ENCODE results near the gene IL6ST.
A peak's percentile ranks its signal among the peaks of the same experiment; 100 is the strongest.
"Not testable (repeated sequence)": the region's sequence is repeated elsewhere in the genome, so short reads cannot be mapped to it uniquely, and the experiment has no call there.

The IL6ST gene

DNA sequence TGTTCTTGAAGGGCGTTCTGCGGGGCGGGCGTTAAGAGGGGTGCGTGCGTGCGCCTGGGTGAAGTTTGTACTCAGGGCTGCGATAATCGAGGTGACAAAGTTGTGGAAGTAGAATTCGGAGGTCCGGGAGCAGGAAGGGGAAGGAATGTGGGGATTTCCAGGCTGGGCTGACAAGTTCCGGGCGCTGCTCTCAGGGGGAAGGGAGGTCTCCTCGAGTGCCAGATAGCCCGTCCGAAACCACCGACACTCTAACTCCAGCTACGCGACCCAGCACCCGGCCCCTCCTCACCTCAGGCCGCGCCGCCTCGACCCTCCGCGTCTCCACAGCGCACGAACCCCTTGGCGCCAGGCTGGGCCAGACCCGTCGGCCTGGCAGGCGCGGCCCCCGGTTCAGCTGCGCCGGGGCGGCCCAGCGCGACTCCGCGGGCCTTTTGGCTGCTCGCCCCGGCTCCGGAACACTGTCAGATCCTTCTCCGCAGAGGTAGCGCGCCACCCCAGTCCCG lies at the start of gene IL6ST:
Gene IL6ST (minus strand): TSS at position 469 of the 503 bp plus-strand sequence. CDS start 18,685 bp downstream, outside the sequence.
- peak; percentile 36 for DNase-seq

GRCh38 chr5:56039985-56040384 lies 45.2 kb upstream of the IL6ST start:
- no peak for DNase-seq

DNA sequence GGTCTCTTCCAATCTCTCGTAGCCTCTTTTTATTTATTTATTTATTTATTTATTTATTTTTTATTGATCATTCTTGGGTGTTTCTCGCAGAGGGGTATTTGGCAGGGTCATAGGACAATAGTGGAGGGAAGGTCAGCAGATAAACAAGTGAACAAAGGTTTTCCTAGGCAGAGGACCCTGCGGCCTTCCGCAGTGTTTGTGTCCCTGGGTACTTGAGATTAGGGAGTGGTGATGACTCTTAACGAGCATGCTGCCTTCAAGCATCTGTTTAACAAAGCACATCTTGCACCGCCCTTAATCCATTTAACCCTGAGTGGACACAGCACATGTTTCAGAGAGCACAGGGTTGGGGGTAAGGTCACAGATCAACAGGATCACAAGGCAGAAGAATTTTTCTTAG lies 43.4 kb upstream of the IL6ST start:
- DNase-seq = not testable (repeated sequence)

GRCh38 chr5:56037531-56038010 lies 42.8 kb upstream of the IL6ST start:
- no peak for DNase-seq

DNA sequence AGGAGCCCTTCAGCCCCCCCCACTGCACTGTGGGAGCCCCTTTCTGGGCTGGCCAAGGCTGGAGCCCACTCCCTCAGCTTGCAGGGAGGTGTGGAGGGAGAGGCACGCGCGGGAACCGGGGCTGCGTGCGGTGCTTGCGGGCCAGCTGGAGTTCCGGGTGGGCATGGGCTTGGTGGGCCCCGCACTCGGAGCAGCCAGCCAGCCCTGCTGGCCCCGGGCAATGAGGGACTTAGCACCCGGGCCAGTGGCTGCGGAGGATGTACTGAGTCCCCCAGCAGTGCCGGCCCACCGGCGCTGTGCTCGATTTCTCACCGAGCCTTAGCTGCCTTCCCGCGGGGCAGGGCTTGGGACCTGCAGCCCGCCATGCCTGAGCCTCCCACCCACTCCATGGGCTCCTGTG lies 40.6 kb upstream of the IL6ST start:
- DNase-seq = not testable (repeated sequence)

DNA sequence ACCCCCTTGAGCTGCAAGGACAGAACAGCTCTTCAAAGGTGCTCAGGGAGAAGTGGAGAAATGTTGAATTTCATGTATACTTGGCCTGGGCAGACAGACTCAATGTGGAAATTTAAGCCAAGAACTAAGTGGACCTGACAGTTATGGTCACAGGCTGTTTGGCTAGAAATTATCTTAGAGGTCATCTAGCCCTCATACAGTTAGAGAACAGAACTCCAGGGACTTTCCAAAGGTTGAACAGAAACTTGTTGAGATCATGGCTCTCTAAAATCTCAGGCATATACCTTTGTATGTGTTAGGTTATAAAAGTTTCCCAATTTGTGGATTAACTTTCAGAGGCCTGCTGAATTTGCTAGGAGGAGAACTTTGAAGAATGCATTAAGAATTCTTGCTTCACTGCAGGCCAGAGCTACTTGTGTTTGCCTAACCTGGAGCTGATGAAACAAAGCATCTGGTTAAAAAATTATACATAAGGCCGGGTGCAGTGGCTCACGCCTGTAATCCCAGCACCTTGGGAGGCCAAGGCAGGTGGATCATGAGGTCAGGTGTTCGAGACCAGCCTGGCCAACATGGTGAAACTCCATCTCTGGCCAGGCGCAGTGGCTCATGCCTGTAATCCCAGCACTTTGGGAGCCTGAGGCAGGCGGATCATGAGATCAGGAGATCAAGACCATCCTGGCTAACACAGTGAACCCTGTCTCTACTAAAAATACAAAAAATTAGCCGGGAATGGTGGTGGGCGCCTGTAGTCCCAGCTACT lies 35.3 kb upstream of the IL6ST start:
- DNase-seq = not testable (repeated sequence)

- DNase-seq = no peak
Measured at GRCh38 chr5:56029457-56029856, 34.7 kb upstream of the IL6ST start.

GRCh38 chr5:56028708-56029107 lies 33.9 kb upstream of the IL6ST start:
- DNase-seq = no peak

DNA sequence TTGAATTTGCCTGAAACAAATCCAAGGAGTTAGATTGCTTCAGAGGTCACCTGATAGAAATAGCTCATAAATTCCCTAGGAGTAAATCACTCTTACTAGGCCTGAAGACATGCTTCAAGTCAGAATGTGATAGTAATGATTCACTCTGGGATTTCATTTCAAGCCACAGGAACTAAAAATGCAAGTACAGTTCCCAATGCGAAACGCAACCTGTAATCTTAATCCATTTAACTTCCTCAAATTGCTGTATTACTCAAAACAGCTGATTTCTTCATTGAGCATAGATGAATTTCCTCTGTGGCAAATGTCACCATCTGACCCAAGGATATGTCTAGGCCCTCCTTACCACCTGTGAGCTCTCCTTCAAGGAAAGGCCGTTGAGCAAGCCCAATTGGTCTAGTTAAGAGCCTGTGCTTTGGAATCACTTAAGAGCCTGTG lies 32.1 kb upstream of the IL6ST start:
- no peak for DNase-seq

- no peak for DNase-seq
Measured at GRCh38 chr5:56025151-56025885, 30.6 kb upstream of the IL6ST start.

- no peak for DNase-seq
Measured at GRCh38 chr5:56024810-56025150, 30.0 kb upstream of the IL6ST start.

DNA sequence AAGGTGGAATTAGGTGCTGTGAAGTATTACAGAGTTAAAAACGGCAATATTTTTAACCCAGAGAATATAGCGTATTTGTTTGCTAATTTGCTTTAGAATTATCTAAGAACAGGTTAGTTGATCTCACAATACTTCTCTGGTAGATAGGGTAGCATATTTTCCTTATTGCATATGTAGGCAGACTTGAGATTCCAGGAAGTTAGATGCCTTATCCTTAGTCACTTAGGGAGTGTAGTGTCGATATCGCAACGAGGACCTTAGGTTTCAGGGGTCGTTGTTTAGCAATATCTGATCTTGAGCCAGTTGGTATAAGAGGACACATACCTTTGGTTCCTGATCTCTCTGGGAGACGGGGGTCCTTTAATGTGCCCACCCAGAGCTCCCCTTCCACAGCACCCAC lies 28.5 kb upstream of the IL6ST start:
- DNase-seq = no peak

DNA sequence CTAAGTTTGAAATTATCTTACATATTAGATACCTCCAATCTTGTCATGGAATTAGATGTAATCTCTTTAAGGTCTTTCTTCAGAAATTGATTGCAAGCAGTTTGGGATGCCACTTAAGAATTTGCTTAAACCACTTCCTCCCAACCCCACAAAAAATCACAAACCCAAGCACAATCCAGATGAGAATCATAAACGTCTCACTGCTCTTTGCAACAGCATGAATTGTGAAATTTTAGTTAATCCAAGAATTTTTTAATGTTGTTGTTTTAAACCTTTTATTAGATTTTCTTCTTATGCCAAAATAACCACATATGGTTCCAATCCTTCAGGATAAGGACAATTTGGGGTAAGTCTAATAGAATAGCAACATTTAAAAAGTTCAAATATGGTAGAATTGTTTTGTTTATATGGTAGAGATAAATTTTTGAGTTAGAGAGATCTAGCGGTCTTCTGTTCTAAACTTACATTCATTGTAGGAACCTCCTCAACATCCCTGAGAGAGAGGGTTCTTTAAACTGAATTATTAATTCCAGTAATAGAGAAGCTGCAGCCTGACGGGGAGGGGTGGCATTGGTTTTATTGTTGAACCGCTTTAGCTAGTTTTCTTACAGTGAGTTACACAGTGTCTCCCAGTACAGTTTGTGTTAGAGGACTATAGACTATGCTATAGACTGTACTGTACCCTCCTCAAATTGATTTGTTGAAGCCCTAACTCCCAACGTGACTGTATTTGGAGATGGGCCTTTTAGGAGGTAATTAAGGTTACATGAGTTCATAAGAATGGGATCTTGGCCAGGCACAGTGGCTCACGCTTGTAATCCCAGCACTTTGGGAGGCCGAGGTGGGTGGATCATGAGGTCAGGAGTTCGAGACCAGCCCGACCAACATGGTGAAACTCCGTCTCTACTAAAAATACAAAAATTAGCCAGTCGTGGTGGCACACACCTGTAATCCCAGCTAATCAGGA lies 24.8 kb upstream of the IL6ST start:
- DNase-seq = no peak

DNA sequence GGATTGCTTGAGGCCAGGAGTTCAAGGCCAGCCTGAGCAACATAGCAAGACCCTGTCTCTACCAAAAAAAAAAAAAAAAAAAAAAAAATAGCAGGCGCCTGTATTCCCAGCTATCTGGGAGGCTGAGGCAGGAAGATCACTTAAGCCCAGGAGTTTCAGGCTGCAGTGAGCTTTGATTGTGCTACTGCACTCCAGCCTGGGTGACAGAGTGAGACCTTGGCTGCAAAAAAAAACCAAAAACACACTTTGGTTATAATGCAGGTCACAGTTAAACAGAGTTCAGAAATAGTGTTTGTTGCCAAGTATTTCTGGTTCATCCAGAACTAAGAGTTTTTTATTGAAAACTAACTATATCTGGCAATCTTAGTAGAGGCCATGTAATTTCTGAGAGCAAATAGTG lies 24.1 kb upstream of the IL6ST start:
- no peak for DNase-seq

DNA sequence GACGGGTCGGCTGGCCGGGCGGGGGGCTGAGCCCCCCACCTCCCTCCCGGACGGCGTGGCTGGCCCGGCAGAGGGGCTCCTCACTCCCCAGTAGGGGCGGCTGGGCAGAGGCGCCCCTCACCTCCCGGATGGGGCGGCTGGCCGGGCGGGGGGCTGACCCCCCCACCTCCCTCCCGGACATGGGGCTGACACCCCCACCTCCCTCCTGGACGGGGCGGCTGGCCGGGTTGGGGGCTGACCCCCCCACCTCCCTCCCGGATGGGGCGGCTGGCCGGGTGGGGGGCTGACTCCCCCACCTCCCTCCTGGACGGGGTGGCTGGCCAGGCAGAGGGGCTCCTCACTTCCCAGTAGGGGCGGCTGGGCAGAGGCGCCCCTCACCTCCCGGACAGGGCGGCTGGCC lies 19.9 kb upstream of the IL6ST start:
- DNase-seq = not testable (repeated sequence)

DNA sequence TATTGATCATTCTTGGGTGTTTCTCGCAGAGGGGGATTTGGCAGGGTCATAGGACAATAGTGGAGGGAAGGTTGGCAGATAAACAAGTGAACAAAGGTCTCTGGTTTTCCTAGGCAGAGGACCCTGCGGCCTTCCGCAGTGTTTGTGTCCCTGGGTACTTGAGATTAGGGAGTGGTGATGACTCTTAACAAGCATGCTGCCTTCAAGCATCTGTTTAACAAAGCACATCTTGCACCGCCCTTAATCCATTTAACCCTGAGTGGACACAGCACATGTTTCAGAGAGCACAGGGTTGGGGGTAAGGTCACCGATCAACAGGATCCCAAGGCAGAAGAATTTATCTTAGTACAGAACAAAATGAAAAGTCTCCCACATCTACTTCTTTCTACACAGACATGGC lies 19.2 kb upstream of the IL6ST start:
- not testable (repeated sequence) for DNase-seq

DNA sequence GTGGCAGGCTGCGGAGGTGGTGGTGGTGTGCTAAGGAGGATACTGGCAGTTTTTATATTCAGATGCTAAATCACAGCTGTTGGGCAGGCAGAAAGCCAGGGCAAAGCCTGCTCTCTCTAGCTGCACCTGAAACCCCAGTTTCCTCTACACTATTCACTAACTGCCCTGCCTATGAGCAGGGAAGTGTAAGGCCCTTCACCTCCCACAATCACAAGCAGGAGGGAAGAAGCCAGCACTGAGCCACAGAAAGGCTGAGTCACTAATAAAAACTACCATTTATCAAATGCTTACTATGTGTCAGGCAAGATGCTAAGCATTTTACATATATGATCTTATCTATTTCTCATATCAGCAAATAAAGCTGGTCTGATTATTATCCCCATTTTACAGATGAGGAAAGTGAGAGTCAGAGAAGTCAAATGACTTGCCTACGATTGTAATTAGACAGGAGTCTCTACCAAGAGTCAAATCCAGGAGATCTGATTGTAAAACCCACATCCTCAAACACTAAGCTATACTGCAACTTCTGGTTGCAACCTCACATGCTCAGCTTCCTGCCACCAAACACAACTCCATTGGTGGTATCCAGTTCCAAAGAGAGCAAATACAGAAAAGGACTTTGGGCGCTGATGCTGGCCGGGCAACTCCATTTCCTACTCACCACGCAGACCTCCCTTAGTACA lies 17.7 kb upstream of the IL6ST start:
- DNase-seq = peak; percentile 16

DNA sequence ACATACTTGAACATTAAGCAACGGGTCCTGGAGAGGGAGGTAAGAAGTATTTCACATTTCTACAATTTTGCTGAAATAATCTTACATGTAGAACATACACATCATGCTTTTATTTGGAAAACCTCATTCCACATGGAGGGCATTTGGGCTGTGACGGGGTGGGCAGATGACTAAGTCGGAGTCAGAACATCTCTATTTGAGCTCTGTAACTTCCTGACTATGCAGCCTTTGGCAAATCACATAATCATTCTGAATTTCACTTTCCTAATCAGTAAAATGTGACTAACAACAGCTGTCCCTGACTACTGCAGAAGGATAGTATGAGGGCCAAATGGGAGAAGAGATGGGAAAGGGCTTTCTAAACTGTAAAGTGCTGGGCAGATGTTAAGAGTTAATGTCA lies 17.1 kb upstream of the IL6ST start:
- no peak for DNase-seq

DNA sequence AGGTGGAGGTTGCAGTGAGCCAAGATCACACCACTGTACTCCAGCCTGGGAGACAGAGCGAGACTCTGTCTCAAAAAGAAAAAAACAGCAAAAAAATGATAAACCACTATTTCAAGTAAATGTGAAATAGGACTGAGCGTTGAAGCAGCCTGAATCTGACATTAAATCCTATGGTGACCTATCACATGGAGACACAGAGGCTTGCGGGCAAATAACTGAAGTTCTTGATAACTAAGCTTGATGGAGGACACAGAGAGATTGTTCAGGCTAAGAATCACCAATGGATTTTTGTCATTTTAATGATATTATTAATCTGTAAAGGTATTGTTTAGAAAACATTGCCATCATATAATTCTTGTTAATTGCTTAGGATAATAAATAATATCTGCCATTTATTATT lies 15.7 kb upstream of the IL6ST start:
- no peak for DNase-seq

DNA sequence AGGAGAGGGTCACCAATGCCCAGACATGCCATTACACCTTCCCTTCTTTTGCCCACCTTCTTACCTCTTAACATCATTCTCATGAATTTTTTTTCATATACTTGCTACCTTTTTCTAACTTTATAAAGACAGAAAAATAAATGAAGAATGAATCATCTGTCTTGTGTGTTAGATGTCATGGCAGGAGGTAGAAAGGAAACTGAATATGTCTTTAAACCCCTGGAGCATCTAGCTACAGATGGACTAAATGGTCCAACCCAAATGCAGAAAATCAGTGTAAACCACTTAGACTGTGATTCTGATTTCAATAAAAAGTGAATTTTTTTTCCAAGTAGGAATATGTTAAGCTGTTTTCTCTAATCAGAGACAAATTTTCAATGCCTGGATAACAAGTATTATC lies 11.8 kb upstream of the IL6ST start:
- no peak for DNase-seq

DNA sequence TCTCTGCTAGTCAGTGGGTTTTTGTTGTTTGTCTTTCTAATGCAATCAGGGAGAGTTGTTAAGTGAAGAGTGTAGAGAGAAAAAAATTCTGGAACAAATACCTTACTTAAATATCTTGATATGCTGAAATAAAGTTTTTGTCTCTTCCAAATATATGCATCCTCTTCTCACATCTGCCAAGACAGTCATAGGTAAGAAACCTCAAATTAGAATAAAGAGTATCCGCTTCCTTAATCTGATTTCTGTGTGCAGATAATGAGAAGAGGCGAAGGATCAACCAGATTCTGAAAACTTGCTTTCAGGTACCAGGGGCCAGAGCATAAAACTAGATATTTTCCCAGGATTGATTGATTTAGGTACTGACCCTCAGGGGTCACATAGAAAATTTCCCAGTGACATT lies 11.3 kb upstream of the IL6ST start:
- no peak for DNase-seq

DNA sequence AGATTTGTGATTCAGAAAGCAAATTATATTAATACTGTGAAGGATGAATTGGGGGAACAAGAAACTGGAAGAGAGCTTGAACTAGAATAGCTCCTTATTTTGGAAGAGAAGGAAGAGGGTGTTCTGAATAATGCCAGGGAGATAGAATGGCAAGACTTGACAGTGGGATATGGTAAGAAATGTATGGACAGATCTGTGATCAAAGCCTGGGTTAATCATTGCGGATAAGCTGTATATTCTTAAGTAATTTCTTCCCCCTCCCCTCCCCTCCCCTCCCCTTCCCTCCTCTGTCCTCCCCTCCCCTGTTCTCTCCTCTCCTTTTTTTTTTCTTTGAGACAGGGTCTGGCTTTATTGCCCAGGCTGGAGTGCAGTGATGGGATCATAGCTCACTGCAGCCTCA lies 10.1 kb upstream of the IL6ST start:
- no peak for DNase-seq
